Smooth muscle cell (in vitro differentiated cells): ENCODE measurements around the gene HTR3B. TPM values are rescaled to one million over a fixed set of nuclear protein-coding genes. Genes with fewer than 3 reads are reported as not detected.
A peak's percentile ranks its signal among the peaks of the same experiment; 100 is the strongest.

Experiments
- DNase-seq: peaks from one replicate; lab custom pipeline; 2025; ENCODE audit not compliant: unreplicated experiment; lab: John Stamatoyannopoulos, UW
- H2AFZ ChIP-seq: fragments of 200-600 bp; sonication (generic); 2 replicates; pipeline ENCODE4 v1.6.0; 2016; ENCODE audit warnings: antibody characterized with exemption, low read depth, mild to moderate bottlenecking
- H3F3A ChIP-seq: fragments of 200-600 bp; sonication (generic); 2 replicates; pipeline ENCODE4 v1.6.0; 2017; ENCODE audit warnings: antibody characterized with exemption, low read depth
- H3K27ac ChIP-seq: fragments of 200-600 bp; sonication (generic); 2 replicates; pipeline ENCODE4 v1.5.1; 2016; ENCODE audit warnings: low read depth, mild to moderate bottlenecking
- H3K27me3 ChIP-seq: fragments of 200-600 bp; sonication (generic); 2 replicates; pipeline ENCODE4 v1.6.1; 2016; ENCODE audit warnings: low read depth, mild to moderate bottlenecking
- H3K36me3 ChIP-seq: fragments of 200-600 bp; sonication (generic); 2 replicates; pipeline ENCODE4 v1.5.1; 2016; ENCODE audit warnings: low read depth
- H3K4me1 ChIP-seq: fragments of 200-600 bp; sonication (generic); 2 replicates; pipeline ENCODE4 v1.5.1; 2016; ENCODE audit warnings: low read depth
- H3K4me2 ChIP-seq: fragments of 200-600 bp; sonication (generic); 2 replicates; pipeline ENCODE4 v1.6.0; 2016; ENCODE audit warnings: mild to moderate bottlenecking
- H3K4me3 ChIP-seq: fragments of 200-600 bp; sonication (generic); 2 replicates; pipeline ENCODE4 v1.5.1; 2016; ENCODE audit warnings: mild to moderate bottlenecking
- H3K79me2 ChIP-seq: fragments of 200-600 bp; sonication (generic); 2 replicates; pipeline ENCODE4 v1.6.0; 2016; ENCODE audit warnings: low read depth, mild to moderate bottlenecking
- H3K9ac ChIP-seq: fragments of 200-600 bp; sonication (generic); 2 replicates; pipeline ENCODE4 v1.6.0; 2016; ENCODE audit warnings: low read depth
- H3K9me3 ChIP-seq: fragments of 200-600 bp; sonication (generic); replicated peaks from 2 replicates; pipeline ENCODE4 v1.5.1; 2016; ENCODE audit warnings: low read depth
- H4K20me1 ChIP-seq: fragments of 200-600 bp; sonication (generic); 2 replicates; pipeline ENCODE4 v1.6.0; 2016; ENCODE audit warnings: low read depth
- WGBS: methylation state at CpG from one replicate; pipeline ENCODE4 v1.1.7; 2016; ENCODE audit warnings: low lambda C conversion rate; 5-methylcytosine and 5-hydroxymethylcytosine counted together
- polyA plus RNA-seq: library from polyadenylated mRNA; unstranded; fragments of >200 nt; fragmentation: Nextera tagmentation; extraction: Ambion mirVana; gene quantifications from 2 replicates; pipeline ENCODE4 v1.2.1, GENCODE V29; 2016
- total RNA-seq: library from RNA; depleted of rRNA; stranded (reverse); fragments of >200 nt; gene quantifications from 2 replicates; pipeline ENCODE4 v1.2.3, GENCODE V29; 2014
- TF ChIP-seq, protein P1 (sequence below): fragments of 200-600 bp; sonication (generic); IDR thresholded peaks from 2 replicates; pipeline ENCODE4 v1.5.1; 2017; ENCODE audit warnings: borderline replicate concordance, mild to moderate bottlenecking, antibody characterized with exemption; ENCODE audit not compliant: insufficient read depth, poor library complexity, severe bottlenecking

HTR3B gene
- total and polyA plus RNA-seq, 2 experiments from 2014 or later: not detected

- WGBS: 2% methylated on average over 19 of the region's 19 CpGs
- no peaks in the 10 kb centered on the region for H3K9me3 ChIP-seq
Observed at GRCh38 chr11:113874581-113875233, 29.9 kb upstream of the HTR3B start.

GRCh38 chr11:113875234-113876073, 29.1 kb upstream of the HTR3B start, which contains the start of gene USP28:
TSS of gene USP28 (minus strand) at chr11:113875572. CDS start at chr11:113875501, 71 bp downstream.
- WGBS: 1% methylated on average over 35 of the region's 95 CpGs

More at GRCh38 chr11:113874581-113875233, 29.9 kb upstream of the HTR3B start:
- H3F3A ChIP-seq: peaks cover 13% of the 10 kb centered on the region
- H4K20me1 ChIP-seq: peaks cover 38% of the 10 kb centered on the region
- H3K4me3 ChIP-seq: peak overlapping the region; percentile 62
- TF ChIP-seq, protein P1, sequence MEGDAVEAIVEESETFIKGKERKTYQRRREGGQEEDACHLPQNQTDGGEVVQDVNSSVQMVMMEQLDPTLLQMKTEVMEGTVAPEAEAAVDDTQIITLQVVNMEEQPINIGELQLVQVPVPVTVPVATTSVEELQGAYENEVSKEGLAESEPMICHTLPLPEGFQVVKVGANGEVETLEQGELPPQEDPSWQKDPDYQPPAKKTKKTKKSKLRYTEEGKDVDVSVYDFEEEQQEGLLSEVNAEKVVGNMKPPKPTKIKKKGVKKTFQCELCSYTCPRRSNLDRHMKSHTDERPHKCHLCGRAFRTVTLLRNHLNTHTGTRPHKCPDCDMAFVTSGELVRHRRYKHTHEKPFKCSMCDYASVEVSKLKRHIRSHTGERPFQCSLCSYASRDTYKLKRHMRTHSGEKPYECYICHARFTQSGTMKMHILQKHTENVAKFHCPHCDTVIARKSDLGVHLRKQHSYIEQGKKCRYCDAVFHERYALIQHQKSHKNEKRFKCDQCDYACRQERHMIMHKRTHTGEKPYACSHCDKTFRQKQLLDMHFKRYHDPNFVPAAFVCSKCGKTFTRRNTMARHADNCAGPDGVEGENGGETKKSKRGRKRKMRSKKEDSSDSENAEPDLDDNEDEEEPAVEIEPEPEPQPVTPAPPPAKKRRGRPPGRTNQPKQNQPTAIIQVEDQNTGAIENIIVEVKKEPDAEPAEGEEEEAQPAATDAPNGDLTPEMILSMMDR: no peak
- no peaks in the 10 kb centered on the region for H3K27me3 ChIP-seq
- peak overlapping the region; percentile 95 for H3K4me2 ChIP-seq
- peak overlapping the region; percentile 60 for H2AFZ ChIP-seq
- peaks cover 35% of the 10 kb centered on the region for H3K4me1 ChIP-seq
- H3K27ac ChIP-seq: no peak overlapping the region
- H3K9ac ChIP-seq: peak overlapping the region; percentile 72
- no peaks in the 10 kb centered on the region for H3K36me3 ChIP-seq
- H3K79me2 ChIP-seq: no peaks in the 10 kb centered on the region
- DNase-seq: no peak

DNA sequence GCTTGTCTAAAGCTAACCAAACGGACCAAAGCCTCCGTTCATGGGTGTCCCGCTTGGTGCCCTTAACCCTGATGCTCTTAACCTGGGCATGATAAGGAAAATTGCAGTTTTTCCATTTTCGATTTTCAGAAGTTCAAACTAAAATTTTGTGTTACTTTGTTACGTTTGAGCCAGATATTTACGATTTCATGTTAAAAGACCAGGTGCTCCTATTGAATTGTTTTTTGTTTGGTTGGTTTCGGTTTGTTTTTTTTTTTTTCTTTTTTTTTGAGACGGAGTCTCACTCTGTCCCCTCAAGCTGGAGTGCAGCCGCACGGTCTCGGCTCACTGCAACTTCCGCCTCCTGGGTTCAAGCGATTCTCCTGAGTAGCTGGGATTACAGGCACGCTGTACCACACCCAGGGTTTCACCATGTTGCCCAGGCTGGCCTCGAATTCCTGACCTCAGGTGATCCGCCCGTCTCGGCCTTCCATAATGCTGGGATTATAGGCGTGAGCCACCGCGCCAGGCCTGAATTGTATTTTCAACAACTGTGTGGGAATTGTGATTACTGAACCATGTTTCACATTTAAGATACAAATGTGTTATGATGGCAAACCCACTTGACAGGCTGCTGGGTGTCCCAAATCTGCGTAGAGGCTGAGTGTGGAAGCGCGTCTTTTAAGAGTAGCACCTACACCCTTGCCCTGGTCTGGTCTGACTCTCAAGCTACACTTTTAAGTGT, 28.4 kb upstream of the HTR3B start:
- Histone ChIP-seq H3K4me2 (peak overlapping the region; percentile 86), H3K36me3 (no peaks in the 10 kb centered on the region), H2AFZ (peak overlapping the region; percentile 99), H3K79me2 (no peaks in the 10 kb centered on the region), H3K27ac (peak overlapping the region; percentile 87), H3F3A (peaks cover 13% of the 10 kb centered on the region), H3K4me1 (peaks cover 32% of the 10 kb centered on the region), H4K20me1 (peaks cover 24% of the 10 kb centered on the region), H3K9ac (peak overlapping the region; percentile 74), H3K9me3 (no peaks in the 10 kb centered on the region), H3K27me3 (no peaks in the 10 kb centered on the region), H3K4me3 (peak overlapping the region; percentile 62)
- no peak for DNase-seq
- WGBS: 85% methylated on average over 24 of the region's 24 CpGs
- TF ChIP-seq, protein P1: no peak

More at GRCh38 chr11:113875234-113876073, 29.1 kb upstream of the HTR3B start, which contains the start of gene USP28:
- Histone ChIP-seq H3K9me3 (no peaks in the 10 kb centered on the region), H3K79me2 (no peaks in the 10 kb centered on the region), H3K4me2 (peak within 1 kb of the TSS; percentile 95), H3K9ac (peak within 1 kb of the TSS; percentile 74), H3K27me3 (no peaks in the 10 kb centered on the region), H3K4me3 (peak within 1 kb of the TSS; percentile 62), H2AFZ (peak within 1 kb of the TSS; percentile 99), H3K4me1 (peaks cover 35% of the 10 kb centered on the region), H3F3A (peaks cover 13% of the 10 kb centered on the region), H4K20me1 (peaks cover 32% of the 10 kb centered on the region), H3K27ac (peak within 1 kb of the TSS; percentile 87), H3K36me3 (no peaks in the 10 kb centered on the region)
- DNase-seq: peak; percentile 87
- TF ChIP-seq, protein P1: no peak
